Measurements from ENCODE around the gene UTP25. TPM values are rescaled to one million over a fixed set of nuclear protein-coding genes. Genes with fewer than 3 reads are reported as not detected.
"Not testable (repeated sequence)": the region's sequence is repeated elsewhere in the genome, so short reads cannot be mapped to it uniquely, and the experiment has no call there.

Gene UTP25
- total RNA-seq: 4.0 and 5.3 TPM in 2 replicates

DNA sequence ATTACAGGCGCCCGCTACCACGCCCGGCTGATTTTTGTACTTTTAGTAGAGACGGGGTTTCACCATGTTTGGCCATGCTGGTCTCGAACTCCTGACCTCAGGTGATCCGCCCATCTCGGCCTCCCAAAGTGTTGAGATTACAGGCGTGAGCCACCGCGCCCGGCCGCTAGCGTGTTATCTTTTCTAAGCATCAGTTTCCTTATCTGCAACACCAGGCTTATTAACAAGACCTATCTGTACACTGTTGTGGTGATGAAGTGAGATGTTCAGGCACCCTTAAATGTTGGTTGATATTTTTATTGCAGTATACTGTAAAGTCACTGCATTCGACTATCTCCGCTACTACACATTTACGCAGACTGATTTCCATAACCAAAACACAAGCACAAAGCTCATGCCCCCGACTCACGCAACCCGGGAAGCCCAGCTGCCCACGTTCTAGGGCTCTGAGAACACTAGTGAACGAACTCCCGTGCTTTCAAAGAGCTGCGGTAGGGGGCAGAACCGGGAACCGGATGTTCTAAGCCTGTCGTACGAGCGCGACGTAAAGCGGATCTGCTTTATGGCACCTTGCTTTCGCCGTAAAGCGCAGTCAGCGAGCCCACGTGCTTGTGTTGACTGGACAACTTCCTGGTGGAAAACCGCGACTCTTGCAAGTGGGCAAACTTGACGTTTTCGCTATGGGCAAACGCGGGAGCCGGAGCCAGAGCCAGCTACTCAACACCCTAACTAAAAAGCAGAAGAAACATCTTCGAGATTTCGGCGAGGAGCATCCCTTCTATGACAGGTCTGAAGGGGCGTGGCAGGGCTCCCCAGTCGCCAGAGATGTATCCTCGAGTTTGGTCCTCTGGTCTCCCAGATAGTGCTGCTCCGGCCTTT lies at the start of gene UTP25:
Gene UTP25, plus strand, starts transcription at position 589 of the 879 bp plus-strand sequence. Its CDS starts 92 bp downstream, at position 681.
- DNase-seq (ENCODE audit: low read depth in 2 of 2): peak; percentile 97 to 98

- DNase-seq (ENCODE audit: low read depth in 2 of 2): no peak
Observed at GRCh38 chr1:209778102-209778501, 49.7 kb upstream of the UTP25 start.

- DNase-seq (ENCODE audit: low read depth in 2 of 2): no peak
Observed at GRCh38 chr1:209780268-209780667, 47.5 kb upstream of the UTP25 start.

GRCh38 chr1:209783386-209783785 lies 44.4 kb upstream of the UTP25 start:
- no peak for DNase-seq (ENCODE audit: low read depth in 2 of 2)

GRCh38 chr1:209784265-209785169 lies 43.3 kb upstream of the UTP25 start, which contains the start of gene C1orf74:
C1orf74 (minus strand) TSS chr1:209784559; CDS start chr1:209783634, 925 bp downstream.
- DNase-seq (ENCODE audit: low read depth in 2 of 2): peak; percentile 94 to 97

GRCh38 chr1:209785592-209785991 lies 42.2 kb upstream of the UTP25 start:
- no peak for DNase-seq (ENCODE audit: low read depth in 2 of 2)

DNA sequence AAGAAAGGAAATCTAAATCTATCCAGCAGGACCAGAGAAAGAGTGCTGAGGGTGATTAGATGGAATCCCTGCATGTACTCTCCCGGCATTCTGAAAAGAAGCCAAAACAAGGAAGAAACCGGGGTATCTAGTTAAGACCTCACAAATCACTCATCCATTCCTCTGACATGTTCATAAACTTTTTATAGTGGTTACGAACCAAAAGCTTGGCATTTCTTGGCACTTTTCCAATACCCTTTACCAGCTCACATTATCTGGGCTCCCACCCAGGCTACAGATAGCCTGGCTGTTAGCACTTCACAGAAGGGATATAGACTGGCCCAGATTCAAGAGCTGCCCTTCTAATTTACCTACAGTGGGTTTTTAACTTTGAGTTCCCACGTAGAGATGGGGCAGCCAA lies 41.6 kb upstream of the UTP25 start:
- no peak for DNase-seq (ENCODE audit: low read depth in 2 of 2)

GRCh38 chr1:209787551-209787950 lies 40.2 kb upstream of the UTP25 start:
- DNase-seq (ENCODE audit: low read depth in 2 of 2): no peak

- no peak for DNase-seq (ENCODE audit: low read depth in 2 of 2)
Observed at GRCh38 chr1:209789245-209789644, 38.5 kb upstream of the UTP25 start.

DNA sequence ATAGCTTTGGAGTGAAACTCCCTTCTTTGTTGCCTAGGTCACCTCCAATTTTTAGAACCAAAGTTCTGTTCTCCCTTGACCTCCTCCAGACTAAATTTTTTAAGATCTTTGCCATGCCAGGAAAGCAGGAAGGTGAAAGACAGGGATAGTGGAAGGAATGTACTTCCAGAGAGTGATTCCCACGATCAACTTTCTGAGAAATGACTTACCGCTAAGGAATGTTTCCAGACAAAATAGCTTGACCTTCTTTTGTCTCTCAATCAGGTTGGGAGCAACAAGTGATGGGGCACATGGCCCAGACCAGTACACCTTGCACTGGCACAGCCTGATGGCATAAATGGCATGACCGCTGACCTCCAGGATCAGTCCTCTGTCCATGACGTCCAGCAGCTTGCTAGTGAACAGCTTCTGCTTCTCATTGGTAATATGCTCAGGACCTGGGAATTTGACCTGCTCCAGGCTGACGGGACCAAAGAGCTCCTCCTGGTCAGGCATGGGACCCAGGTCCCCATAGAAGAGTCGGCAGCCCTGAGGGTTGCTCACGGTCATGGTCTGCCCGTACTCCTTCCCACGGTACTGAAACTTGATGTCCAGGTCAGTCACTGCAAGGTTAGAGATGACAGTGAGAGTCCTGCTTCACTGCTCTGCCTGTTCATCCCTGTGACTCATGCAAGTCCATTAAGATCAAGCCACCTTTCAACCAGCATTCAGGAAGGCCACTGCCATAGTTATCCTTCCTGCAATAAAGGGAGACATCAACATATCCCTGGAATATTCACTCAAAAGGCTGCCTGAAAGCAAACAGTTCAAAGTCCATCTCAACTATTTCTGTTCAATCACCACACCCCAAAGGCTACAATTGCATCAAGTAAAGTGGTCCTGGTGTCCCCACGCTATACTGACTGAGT lies 37.2 kb upstream of the UTP25 start:
- peak in 1 of 2 donors; percentile 19 for DNase-seq (ENCODE audit: low read depth in 2 of 2)

DNA sequence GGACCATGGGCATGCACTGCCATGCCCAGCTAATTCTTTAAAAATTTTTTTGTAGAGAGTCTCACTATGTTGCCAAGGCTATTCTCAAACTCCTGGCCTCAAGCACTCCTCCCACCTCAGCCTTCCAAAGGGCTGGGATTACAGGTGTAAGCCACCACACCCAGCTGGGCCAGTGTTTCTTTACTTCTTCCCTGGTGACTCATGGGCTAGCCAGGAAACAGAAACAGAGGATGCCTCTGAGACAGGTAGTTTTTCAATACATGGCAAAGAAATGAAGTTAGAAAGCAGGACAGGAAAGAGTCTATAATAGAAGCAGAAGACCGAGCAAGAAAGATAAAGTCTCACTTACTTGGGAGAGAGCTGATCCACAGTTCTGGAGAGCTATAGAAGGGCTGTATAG lies 35.9 kb upstream of the UTP25 start:
- no peak for DNase-seq (ENCODE audit: low read depth in 2 of 2)

DNA sequence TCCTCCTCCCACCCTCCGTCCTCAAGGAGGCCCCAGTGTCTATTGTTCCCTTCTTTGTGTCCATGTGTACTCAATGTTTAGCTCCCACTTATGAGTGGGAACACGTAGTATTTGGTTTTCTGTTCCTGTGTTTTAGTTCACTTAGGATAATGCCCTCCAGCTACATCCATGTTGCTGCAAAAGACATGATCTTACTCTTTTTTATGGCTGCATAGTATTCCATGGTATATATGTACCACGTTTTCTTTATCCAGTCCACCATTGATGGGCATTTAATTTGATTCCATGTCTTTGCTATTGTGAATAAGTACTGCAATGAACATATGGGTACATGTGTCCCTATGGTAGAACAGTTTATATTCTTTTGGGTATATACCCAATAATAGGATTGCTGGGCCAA lies 34.1 kb upstream of the UTP25 start:
- DNase-seq (ENCODE audit: low read depth in 2 of 2): not testable (repeated sequence)

GRCh38 chr1:209797978-209798639 lies 29.7 kb upstream of the UTP25 start:
- no peak for DNase-seq (ENCODE audit: low read depth in 2 of 2)

GRCh38 chr1:209800984-209801834 lies 26.6 kb upstream of the UTP25 start:
- peak; percentile 47 to 87 for DNase-seq (ENCODE audit: low read depth in 2 of 2)

DNA sequence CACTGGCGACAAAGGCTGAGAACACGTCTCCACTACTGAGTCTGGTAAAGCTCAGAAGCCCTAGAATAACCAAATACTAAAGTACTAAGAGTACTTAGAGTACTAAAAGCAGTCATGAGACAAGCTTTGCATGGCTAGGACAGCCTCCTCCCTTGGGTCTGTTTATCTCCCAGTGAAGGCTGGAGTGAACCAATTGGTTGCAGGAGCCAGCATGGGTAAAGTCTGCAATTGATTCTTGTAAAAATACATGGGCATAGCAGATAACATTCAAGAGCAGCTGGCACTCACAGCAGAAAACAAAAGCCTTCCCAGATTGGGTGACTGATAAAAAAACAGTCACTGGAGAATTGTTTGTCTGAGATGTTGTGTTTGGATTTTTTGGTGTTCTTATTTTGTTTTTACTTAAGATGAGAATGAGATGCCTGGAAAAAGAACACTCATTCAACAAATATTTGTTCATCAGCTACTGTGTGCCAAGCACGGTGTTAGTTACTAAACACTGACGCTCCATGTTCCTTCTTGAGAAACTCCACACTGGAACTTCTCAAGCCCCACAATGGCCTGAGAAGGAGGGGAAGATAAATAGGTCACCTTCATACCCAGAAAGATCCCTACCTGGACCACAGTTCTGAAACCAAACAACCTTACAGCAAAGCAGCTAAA lies 25.5 kb upstream of the UTP25 start:
- peak in 1 of 2 donors; percentile 87 for DNase-seq (ENCODE audit: low read depth in 2 of 2)

- DNase-seq (ENCODE audit: low read depth in 2 of 2): no peak
Observed at GRCh38 chr1:209802780-209803152, 25.0 kb upstream of the UTP25 start.

- DNase-seq (ENCODE audit: low read depth in 2 of 2): no peak
Observed at GRCh38 chr1:209803568-209803967, 24.2 kb upstream of the UTP25 start.

DNA sequence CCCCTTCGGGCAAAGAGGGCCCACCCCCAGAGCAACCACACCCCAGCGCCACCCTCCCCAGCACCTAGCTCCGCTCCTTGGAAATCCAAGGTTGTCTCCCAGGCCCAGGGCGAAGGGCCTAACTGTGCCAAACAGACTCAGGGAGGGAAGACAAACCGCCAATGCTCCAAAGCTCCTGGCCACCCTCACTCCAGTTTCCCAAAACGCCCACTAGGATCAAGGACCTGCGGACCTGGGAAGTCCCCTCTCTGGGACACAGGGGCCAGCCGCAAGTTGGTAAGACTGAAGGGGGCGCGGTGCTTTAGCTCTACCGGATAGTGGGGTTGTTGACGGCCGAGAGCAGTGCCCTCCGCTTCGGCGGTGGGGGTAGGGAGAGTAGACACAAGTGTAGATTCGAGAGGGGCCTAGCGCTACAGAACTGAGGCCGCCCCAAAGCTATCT lies 22.4 kb upstream of the UTP25 start:
- peak in 1 of 2 donors; percentile 33 for DNase-seq (ENCODE audit: low read depth in 2 of 2)
